NB4 (cell line): Measurements from ENCODE around the gene DHCR7.

Experiments used
- MAX ChIP-seq: IDR thresholded peaks from 2 replicates; pipeline ENCODE4 v1.6.1; 2011; ENCODE audit warnings: low read depth, low read length
- POLR2A ChIP-seq: IDR thresholded peaks from 2 replicates; pipeline ENCODE4 v1.6.1; 2011; ENCODE audit warnings: mild to moderate bottlenecking; ENCODE audit not compliant: insufficient read length; ENCODE audit errors: extremely low read depth
- TF ChIP-seq, protein P1 (sequence below): IDR thresholded peaks from one replicate; pipeline ENCODE4 v1.5.1; 2012; ENCODE audit warnings: low read depth, low read length

- TF ChIP-seq, protein P1, sequence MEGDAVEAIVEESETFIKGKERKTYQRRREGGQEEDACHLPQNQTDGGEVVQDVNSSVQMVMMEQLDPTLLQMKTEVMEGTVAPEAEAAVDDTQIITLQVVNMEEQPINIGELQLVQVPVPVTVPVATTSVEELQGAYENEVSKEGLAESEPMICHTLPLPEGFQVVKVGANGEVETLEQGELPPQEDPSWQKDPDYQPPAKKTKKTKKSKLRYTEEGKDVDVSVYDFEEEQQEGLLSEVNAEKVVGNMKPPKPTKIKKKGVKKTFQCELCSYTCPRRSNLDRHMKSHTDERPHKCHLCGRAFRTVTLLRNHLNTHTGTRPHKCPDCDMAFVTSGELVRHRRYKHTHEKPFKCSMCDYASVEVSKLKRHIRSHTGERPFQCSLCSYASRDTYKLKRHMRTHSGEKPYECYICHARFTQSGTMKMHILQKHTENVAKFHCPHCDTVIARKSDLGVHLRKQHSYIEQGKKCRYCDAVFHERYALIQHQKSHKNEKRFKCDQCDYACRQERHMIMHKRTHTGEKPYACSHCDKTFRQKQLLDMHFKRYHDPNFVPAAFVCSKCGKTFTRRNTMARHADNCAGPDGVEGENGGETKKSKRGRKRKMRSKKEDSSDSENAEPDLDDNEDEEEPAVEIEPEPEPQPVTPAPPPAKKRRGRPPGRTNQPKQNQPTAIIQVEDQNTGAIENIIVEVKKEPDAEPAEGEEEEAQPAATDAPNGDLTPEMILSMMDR, result no peak
- TF ChIP-seq MAX (no peak), POLR2A (no peak)
Observed at GRCh38 chr11:71476926-71477640, 28.9 kb upstream of the DHCR7 start.
